PC-3 (cell line): Measurements from ENCODE around the gene HLA-A. TPM values are rescaled to one million over a fixed set of nuclear protein-coding genes. Genes with fewer than 3 reads are reported as not detected.

Source experiments
- ATAC-seq: fragments of 200-7000 bp; cut with Tn5 transposase; 2 replicates; pipeline ENCODE4 v1.9.1; 2020; ENCODE audit warnings: mild to moderate bottlenecking, moderate library complexity
- BruUV-seq: library from RNA; stranded (reverse); fragments of 400-500 nt; replicated peaks from 2 replicates; lab custom pipeline; 2021; lab: Mats Ljungman, UMichigan
- CTCF ChIA-PET: fragments of 300-600 bp; sonication (Branson Sonifier 250); formaldehyde crosslinking; loops from one replicate; lab custom pipeline; 2022; ENCODE audit warnings: antibody characterized with exemption; lab: Charles Lee
- POLR2A ChIA-PET: fragments of 300-600 bp; sonication (Branson Sonifier 250); formaldehyde crosslinking; loops from one replicate; lab custom pipeline; 2022; ENCODE audit warnings: antibody characterized with exemption; ENCODE audit not compliant: unreplicated experiment; lab: Charles Lee
- DNase-seq: peaks from one replicate; pipeline ENCODE4 v3.0.0-alpha.2; 2015
- H2AFZ ChIP-seq: fragments of 300-600 bp; sonication (generic); 2 replicates; pipeline ENCODE4 v1.6.0; 2016; ENCODE audit warnings: antibody characterized with exemption, low read length
- H3F3A ChIP-seq: fragments of 300-600 bp; sonication (generic); one replicate; pipeline ENCODE4 v1.6.0; 2017; ENCODE audit warnings: antibody characterized with exemption, low read length, control low read depth, mild to moderate bottlenecking; ENCODE audit not compliant: unreplicated experiment
- H3K27ac ChIP-seq: fragments of 300-600 bp; sonication (generic); 2 replicates; pipeline ENCODE4 v1.5.1; 2016; ENCODE audit warnings: mild to moderate bottlenecking, low read length
- H3K27me3 ChIP-seq: fragments of 300-600 bp; sonication (generic); 2 replicates; pipeline ENCODE4 v1.6.1; 2016; ENCODE audit warnings: low read length, mixed read lengths
- H3K36me3 ChIP-seq: fragments of 300-600 bp; sonication (generic); 2 replicates; pipeline ENCODE4 v1.6.1; 2016; ENCODE audit warnings: low read depth, mixed run types, low read length, mixed read lengths
- H3K4me1 ChIP-seq: fragments of 300-600 bp; sonication (generic); 2 replicates; pipeline ENCODE4 v1.5.1; 2016; ENCODE audit warnings: low read length; ENCODE audit not compliant: insufficient read depth
- H3K4me2 ChIP-seq: fragments of 300-600 bp; sonication (generic); 2 replicates; pipeline ENCODE4 v1.6.0; 2016; ENCODE audit warnings: low read length
- H3K4me3 ChIP-seq: fragments of 300-600 bp; sonication (generic); 2 replicates; pipeline ENCODE4 v1.5.1; 2016; ENCODE audit warnings: mild to moderate bottlenecking, low read length, mixed read lengths
- H3K79me2 ChIP-seq: fragments of 300-600 bp; sonication (generic); 2 replicates; pipeline ENCODE4 v1.6.1; 2017; ENCODE audit warnings: low read length, mixed read lengths
- H3K9ac ChIP-seq: fragments of 300-600 bp; sonication (generic); 2 replicates; pipeline ENCODE4 v1.6.0; 2016; ENCODE audit warnings: mild to moderate bottlenecking, low read length
- H3K9me2 ChIP-seq: fragments of 300-600 bp; sonication (generic); replicated peaks from 2 replicates; pipeline ENCODE4 v1.6.1; 2016; ENCODE audit warnings: mixed run types, low read length, mixed read lengths
- H3K9me3 ChIP-seq: fragments of 300-600 bp; sonication (generic); 2 replicates; pipeline ENCODE4 v1.6.1; 2016; ENCODE audit warnings: low read length, mixed read lengths
- H4K20me1 ChIP-seq: fragments of 300-600 bp; sonication (generic); 2 replicates; pipeline ENCODE4 v1.6.1; 2016; ENCODE audit warnings: low read length, mixed read lengths
- EZH2 ChIP-seq: fragments of 300-600 bp; sonication (generic); IDR thresholded peaks from one replicate; pipeline ENCODE4 v1.6.1; 2017; ENCODE audit warnings: antibody characterized with exemption, mild to moderate bottlenecking, low read length; ENCODE audit not compliant: unreplicated experiment
- EZH2phosphoT487 ChIP-seq: fragments of 300-600 bp; sonication (generic); IDR thresholded peaks from 2 replicates; pipeline ENCODE4 v1.6.1; 2018; ENCODE audit warnings: mild to moderate bottlenecking, antibody characterized with exemption, low read length, borderline replicate concordance
- intact Hi-C: fragments of 100-400 bp; cut with micrococcal nuclease; formaldehyde crosslinking; loops from 2 replicates; pipeline ENCODE4 v1.9.0; 2023
- total RNA-seq: library from RNA; depleted of rRNA; stranded (reverse); fragments of >200 nt; gene quantifications from 2 replicates; pipeline ENCODE4 v1.2.3, GENCODE V29; 2014
- TF ChIP-seq, protein P1 (sequence below): fragments of 300-600 bp; sonication (generic); conservative IDR thresholded peaks from 2 replicates; pipeline ENCODE4 v1.5.1; 2017; ENCODE audit warnings: antibody characterized with exemption, low read depth, mild to moderate bottlenecking, low read length

HLA-A gene
- total RNA-seq, 1 experiment from 2014 or later: 426 TPM

DNA sequence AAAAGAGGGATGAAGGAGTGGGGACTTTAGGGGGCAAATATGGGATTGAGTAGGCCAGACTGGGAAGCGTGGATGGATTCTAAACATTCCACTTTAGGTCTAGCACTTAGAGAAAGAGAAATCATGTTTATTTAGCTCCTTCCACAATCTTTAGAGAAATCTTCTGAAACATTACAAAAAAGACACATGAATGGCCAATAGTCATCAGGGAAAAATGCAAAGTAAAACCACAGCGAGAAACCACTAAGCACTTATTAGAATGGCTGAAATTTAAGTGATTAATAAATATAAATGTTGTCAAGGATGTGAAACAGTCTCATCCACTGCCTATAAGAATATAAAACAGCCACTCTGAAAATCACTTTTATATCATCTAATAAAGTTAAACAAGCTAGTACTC lies 46.9 kb downstream of the HLA-A start:
- no peak for ATAC-seq
- Histone ChIP-seq H2AFZ (no peak overlapping the region), H3K79me2 (no peaks in the 10 kb centered on the region), H3K4me2 (no peak overlapping the region), H3K27ac (no peak overlapping the region), H3K4me3 (no peak overlapping the region), H3K4me1 (peaks cover 12% of the 10 kb centered on the region), H3K9me3 (no peaks in the 10 kb centered on the region), H3K9ac (no peak overlapping the region), H3K27me3 (no peaks in the 10 kb centered on the region), H3F3A (no peaks in the 10 kb centered on the region), H3K36me3 (no peaks in the 10 kb centered on the region), H4K20me1 (no peaks in the 10 kb centered on the region), H3K9me2 (no peaks in the 10 kb centered on the region)
- DNase-seq: no peak
- TF ChIP-seq, protein P1, sequence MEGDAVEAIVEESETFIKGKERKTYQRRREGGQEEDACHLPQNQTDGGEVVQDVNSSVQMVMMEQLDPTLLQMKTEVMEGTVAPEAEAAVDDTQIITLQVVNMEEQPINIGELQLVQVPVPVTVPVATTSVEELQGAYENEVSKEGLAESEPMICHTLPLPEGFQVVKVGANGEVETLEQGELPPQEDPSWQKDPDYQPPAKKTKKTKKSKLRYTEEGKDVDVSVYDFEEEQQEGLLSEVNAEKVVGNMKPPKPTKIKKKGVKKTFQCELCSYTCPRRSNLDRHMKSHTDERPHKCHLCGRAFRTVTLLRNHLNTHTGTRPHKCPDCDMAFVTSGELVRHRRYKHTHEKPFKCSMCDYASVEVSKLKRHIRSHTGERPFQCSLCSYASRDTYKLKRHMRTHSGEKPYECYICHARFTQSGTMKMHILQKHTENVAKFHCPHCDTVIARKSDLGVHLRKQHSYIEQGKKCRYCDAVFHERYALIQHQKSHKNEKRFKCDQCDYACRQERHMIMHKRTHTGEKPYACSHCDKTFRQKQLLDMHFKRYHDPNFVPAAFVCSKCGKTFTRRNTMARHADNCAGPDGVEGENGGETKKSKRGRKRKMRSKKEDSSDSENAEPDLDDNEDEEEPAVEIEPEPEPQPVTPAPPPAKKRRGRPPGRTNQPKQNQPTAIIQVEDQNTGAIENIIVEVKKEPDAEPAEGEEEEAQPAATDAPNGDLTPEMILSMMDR: no peak
- TF ChIP-seq EZH2 (no peak), EZH2phosphoT487 (no peak)
- intact Hi-C loops: no loop called here
- ChIA-PET CTCF (no interaction called here), POLR2A (interaction anchor here (0.6 kb wide), 1 partner anchor 14 kb away, joined by 6 read pairs; no protein-coding TSS in a partner anchor)
- no TSS peak for BruUV-seq

DNA sequence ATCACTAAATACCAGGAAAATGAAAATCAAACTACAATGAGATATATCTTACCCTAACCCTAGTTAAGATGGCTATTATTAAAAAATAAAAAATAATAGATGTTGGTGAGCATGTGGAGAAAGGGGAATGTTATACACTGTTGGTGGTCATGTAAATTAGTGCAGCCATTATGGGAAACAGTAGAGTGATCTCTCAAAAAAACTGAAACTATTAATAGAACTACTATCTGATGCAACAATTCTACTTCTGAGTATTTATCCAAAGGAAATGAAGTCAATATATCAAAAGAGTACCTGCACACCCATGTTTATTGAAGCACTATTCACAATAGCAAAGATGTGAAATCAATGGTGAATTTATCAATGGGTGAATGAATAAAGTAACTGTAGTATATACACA lies 48.6 kb downstream of the HLA-A start:
- TF ChIP-seq, protein P1: no peak
- TF ChIP-seq EZH2 (no peak), EZH2phosphoT487 (no peak)
- no peak for ATAC-seq
- H3K27ac ChIP-seq: no peak overlapping the region
- no peaks in the 10 kb centered on the region for H3K36me3 ChIP-seq
- POLR2A ChIA-PET: no interaction called here
- no peak overlapping the region for H3K4me2 ChIP-seq
- no peak for DNase-seq
- no peaks in the 10 kb centered on the region for H3K9me3 ChIP-seq
- H3K4me3 ChIP-seq: no peak overlapping the region
- no peaks in the 10 kb centered on the region for H3K27me3 ChIP-seq
- peaks cover 12% of the 10 kb centered on the region for H3K4me1 ChIP-seq
- intact Hi-C loops: no loop called here
- no peaks in the 10 kb centered on the region for H3F3A ChIP-seq
- no peak overlapping the region for H2AFZ ChIP-seq
- H3K79me2 ChIP-seq: no peaks in the 10 kb centered on the region
- BruUV-seq: no TSS peak
- no peaks in the 10 kb centered on the region for H4K20me1 ChIP-seq
- no peak overlapping the region for H3K9ac ChIP-seq
- H3K9me2 ChIP-seq: no peaks in the 10 kb centered on the region
- CTCF ChIA-PET: no interaction called here

DNA sequence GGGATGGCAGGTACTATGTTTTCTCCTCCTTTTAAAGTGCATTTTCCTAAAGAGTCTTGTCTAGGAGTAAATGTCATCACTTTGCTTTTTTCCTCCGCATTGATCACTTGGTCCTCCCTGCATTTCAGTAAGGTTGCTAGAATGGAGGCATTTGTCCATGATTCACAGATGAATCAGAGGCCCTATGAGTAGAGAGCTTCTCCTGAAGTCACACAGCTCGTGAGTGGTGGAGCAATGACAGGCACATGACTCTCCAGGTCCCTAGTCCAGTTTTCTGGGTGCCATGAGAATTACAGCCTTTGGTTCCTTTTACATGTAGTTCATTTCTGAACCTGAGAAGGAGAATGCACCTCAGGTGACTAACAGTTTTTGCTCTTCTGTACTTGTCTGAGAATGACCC lies 50.5 kb downstream of the HLA-A start:
- no peaks in the 10 kb centered on the region for H3K36me3 ChIP-seq
- no peak overlapping the region for H3K4me3 ChIP-seq
- no peak overlapping the region for H3K9ac ChIP-seq
- peaks cover 12% of the 10 kb centered on the region for H3K4me1 ChIP-seq
- TF ChIP-seq, protein P1: no peak
- TF ChIP-seq EZH2: no peak
- no peak for TF ChIP-seq EZH2phosphoT487
- ATAC-seq: peak; percentile 94
- no peak overlapping the region for H2AFZ ChIP-seq
- H3K27me3 ChIP-seq: no peaks in the 10 kb centered on the region
- no peaks in the 10 kb centered on the region for H3F3A ChIP-seq
- no peaks in the 10 kb centered on the region for H3K9me3 ChIP-seq
- POLR2A ChIA-PET: no interaction called here
- CTCF ChIA-PET: no interaction called here
- no peaks in the 10 kb centered on the region for H3K9me2 ChIP-seq
- intact Hi-C loops: no loop called here
- DNase-seq: peak; percentile 80
- no peaks in the 10 kb centered on the region for H4K20me1 ChIP-seq
- no peaks in the 10 kb centered on the region for H3K79me2 ChIP-seq
- BruUV-seq: no TSS peak
- no peak overlapping the region for H3K4me2 ChIP-seq
- no peak overlapping the region for H3K27ac ChIP-seq
